Hepatocyte (in vitro differentiated cells): Measurements from ENCODE around the gene EVC2. TPM values are rescaled to one million over a fixed set of nuclear protein-coding genes. Genes with fewer than 3 reads are reported as not detected.

Source experiments
- DNase-seq: peaks from one replicate; pipeline ENCODE4 v3.0.0-alpha.2; 2016; ENCODE audit warnings: low spot score
- H2AFZ ChIP-seq: fragments of 200-600 bp; sonication (generic); 2 replicates; pipeline ENCODE4 v1.6.0; 2016; ENCODE audit warnings: antibody characterized with exemption, mild to moderate bottlenecking
- H3K27ac ChIP-seq: fragments of 200-600 bp; sonication (generic); 2 replicates; pipeline ENCODE4 v1.5.1; 2016; ENCODE audit warnings: mild to moderate bottlenecking
- H3K27me3 ChIP-seq: fragments of 200-600 bp; sonication (generic); 2 replicates; pipeline ENCODE4 v1.6.1; 2016
- H3K36me3 ChIP-seq: fragments of 200-600 bp; sonication (generic); replicated peaks from 2 replicates; pipeline ENCODE4 v1.5.1; 2016; ENCODE audit warnings: low read depth; ENCODE audit not compliant: insufficient read depth
- H3K4me1 ChIP-seq: fragments of 200-600 bp; sonication (generic); 2 replicates; pipeline ENCODE4 v1.5.1; 2016; ENCODE audit warnings: mild to moderate bottlenecking, moderate library complexity; ENCODE audit not compliant: insufficient read depth
- H3K4me2 ChIP-seq: fragments of 200-600 bp; sonication (generic); 2 replicates; pipeline ENCODE4 v1.6.0; 2016
- H3K4me3 ChIP-seq: fragments of 200-600 bp; sonication (generic); 2 replicates; pipeline ENCODE4 v1.5.1; 2016; ENCODE audit warnings: mild to moderate bottlenecking
- H3K79me2 ChIP-seq: fragments of 200-600 bp; sonication (generic); 2 replicates; pipeline ENCODE4 v1.6.0; 2017; ENCODE audit warnings: mild to moderate bottlenecking
- H3K9me2 ChIP-seq: fragments of 200-600 bp; sonication (generic); replicated peaks from 2 replicates; pipeline ENCODE4 v1.6.0; 2017; ENCODE audit warnings: mild to moderate bottlenecking; ENCODE audit not compliant: insufficient read depth
- H3K9me3 ChIP-seq: fragments of 200-600 bp; sonication (generic); 2 replicates; pipeline ENCODE4 v1.5.1; 2016; ENCODE audit warnings: low read depth, mild to moderate bottlenecking
- H4K20me1 ChIP-seq: fragments of 200-600 bp; sonication (generic); 2 replicates; pipeline ENCODE4 v1.6.0; 2016; ENCODE audit warnings: mild to moderate bottlenecking; ENCODE audit not compliant: insufficient read depth, poor library complexity, severe bottlenecking
- CTCF ChIP-seq: fragments of 200-600 bp; sonication (generic); IDR thresholded peaks from 2 replicates; pipeline ENCODE4 v1.5.1; 2016; ENCODE audit warnings: antibody characterized with exemption, mild to moderate bottlenecking; ENCODE audit not compliant: poor library complexity
- EZH2 ChIP-seq: fragments of 200-600 bp; sonication (generic); IDR thresholded peaks from 2 replicates; pipeline ENCODE4 v1.6.1; 2016; ENCODE audit warnings: antibody characterized with exemption, mild to moderate bottlenecking, borderline replicate concordance
- EZH2phosphoT487 ChIP-seq: fragments of 200-600 bp; sonication (generic); IDR thresholded peaks from one replicate; pipeline ENCODE4 v1.6.1; 2018; ENCODE audit warnings: antibody characterized with exemption, mild to moderate bottlenecking, low read depth, moderate library complexity; ENCODE audit not compliant: unreplicated experiment, severe bottlenecking
- WGBS: methylation state at CpG from one replicate; pipeline ENCODE4 v1.1.6; 2016; ENCODE audit warnings: low lambda C conversion rate; ENCODE audit errors: missing lambda C conversion rate; 5-methylcytosine and 5-hydroxymethylcytosine counted together
- polyA plus RNA-seq: library from polyadenylated mRNA; unstranded; fragments of >200 nt; fragmentation: Nextera tagmentation; extraction: Ambion mirVana; gene quantifications from 2 replicates; pipeline ENCODE4 v1.2.1, GENCODE V29; 2016
- total RNA-seq: library from RNA; depleted of rRNA; stranded (reverse); fragments of >200 nt; gene quantifications from 2 replicates; pipeline ENCODE4 v1.2.3, GENCODE V29; 2014

EVC2 gene
- total and polyA plus RNA-seq, 2 experiments from 2014 or later, result 3.0 to 4.2 TPM

- H3K79me2 ChIP-seq, result no peaks in the 10 kb centered on the region
- no peak for DNase-seq
- 91% methylated on average over 12 of the region's 12 CpGs for WGBS
- H3K4me1 ChIP-seq, result no peaks in the 10 kb centered on the region
- no peak overlapping the region for H2AFZ ChIP-seq
- peak overlapping the region; percentile 77 for H3K27ac ChIP-seq
- H3K9me2 ChIP-seq, result no peaks in the 10 kb centered on the region
- no peaks in the 10 kb centered on the region for H3K36me3 ChIP-seq
- TF ChIP-seq EZH2phosphoT487 (no peak), CTCF (no peak), EZH2 (no peak)
- no peaks in the 10 kb centered on the region for H3K27me3 ChIP-seq
- H3K4me3 ChIP-seq, result no peak overlapping the region
- H3K9me3 ChIP-seq, result no peaks in the 10 kb centered on the region
- H4K20me1 ChIP-seq, result no peaks in the 10 kb centered on the region
- H3K4me2 ChIP-seq, result no peak overlapping the region
Observed at GRCh38 chr4:5746829-5747737, 38.7 kb upstream of the EVC2 start.

- TF ChIP-seq EZH2phosphoT487 (no peak), EZH2 (no peak), CTCF (no peak)
- Histone ChIP-seq H3K4me3 (no peak overlapping the region), H3K9me2 (no peaks in the 10 kb centered on the region), H3K4me1 (no peaks in the 10 kb centered on the region), H3K27me3 (no peaks in the 10 kb centered on the region), H3K27ac (no peak overlapping the region), H3K36me3 (no peaks in the 10 kb centered on the region), H4K20me1 (no peaks in the 10 kb centered on the region), H3K79me2 (no peaks in the 10 kb centered on the region), H3K9me3 (no peaks in the 10 kb centered on the region), H3K4me2 (no peak overlapping the region), H2AFZ (no peak overlapping the region)
- DNase-seq, result no peak
- WGBS, result 98% methylated on average over 5 of the region's 5 CpGs
Observed at GRCh38 chr4:5746250-5746649, 37.9 kb upstream of the EVC2 start.

GRCh38 chr4:5742968-5743367 lies 34.6 kb upstream of the EVC2 start:
- no peaks in the 10 kb centered on the region for H3K4me1 ChIP-seq
- no peaks in the 10 kb centered on the region for H3K27me3 ChIP-seq
- no peaks in the 10 kb centered on the region for H3K79me2 ChIP-seq
- TF ChIP-seq EZH2, result no peak
- no peak for TF ChIP-seq EZH2phosphoT487
- no peak for TF ChIP-seq CTCF
- no peaks in the 10 kb centered on the region for H3K36me3 ChIP-seq
- H4K20me1 ChIP-seq, result no peaks in the 10 kb centered on the region
- no peak overlapping the region for H2AFZ ChIP-seq
- DNase-seq, result no peak
- no peaks in the 10 kb centered on the region for H3K9me2 ChIP-seq
- H3K27ac ChIP-seq, result no peak overlapping the region
- H3K4me3 ChIP-seq, result no peak overlapping the region
- H3K9me3 ChIP-seq, result no peaks in the 10 kb centered on the region
- no peak overlapping the region for H3K4me2 ChIP-seq
- 100% methylated on average over 2 of the region's 2 CpGs for WGBS
